NT2/D1 (cell line): ENCODE results near the gene FHL3.
A peak's percentile ranks its signal among the peaks of the same experiment; 100 is the strongest.

Source experiments
- DNase-seq: peaks from one replicate; pipeline ENCODE4 v3.0.0-alpha.2; 2011; ENCODE audit warnings: low read depth, low spot score
- H3K27me3 ChIP-seq: 2 replicates; pipeline ENCODE4 v1.6.0; 2011; ENCODE audit warnings: mild to moderate bottlenecking; ENCODE audit not compliant: insufficient read length, insufficient read depth
- H3K36me3 ChIP-seq: 2 replicates; pipeline ENCODE4 v1.6.1; 2011; ENCODE audit warnings: mild to moderate bottlenecking, low read length, mixed read lengths; ENCODE audit not compliant: insufficient read depth, insufficient read length
- H3K4me1 ChIP-seq: 2 replicates; pipeline ENCODE4 v1.5.1; 2011; ENCODE audit not compliant: insufficient read depth, insufficient read length
- H3K4me3 ChIP-seq: 2 replicates; pipeline ENCODE4 v1.5.1; 2011; ENCODE audit warnings: low read depth; ENCODE audit not compliant: insufficient read length
- H3K9ac ChIP-seq: 2 replicates; pipeline ENCODE4 v1.6.0; 2011; ENCODE audit warnings: low read depth; ENCODE audit not compliant: insufficient read length
- H3K9me3 ChIP-seq: 2 replicates; pipeline ENCODE4 v1.5.1; 2011; ENCODE audit warnings: mild to moderate bottlenecking, low read length; ENCODE audit not compliant: insufficient read depth
- SUZ12 ChIP-seq: IDR thresholded peaks from 2 replicates; pipeline ENCODE4 v1.6.1; 2011; ENCODE audit not compliant: insufficient read length, insufficient read depth; ENCODE audit errors: extremely low read depth
- YY1 ChIP-seq: IDR thresholded peaks from 2 replicates; pipeline ENCODE4 v1.6.1; 2011; ENCODE audit not compliant: insufficient read length, insufficient read depth
- ZNF274 ChIP-seq: IDR thresholded peaks from 2 replicates; pipeline ENCODE4 v1.6.1; 2011; ENCODE audit warnings: mild to moderate bottlenecking, low read depth, low read length

FHL3 gene, protein sequence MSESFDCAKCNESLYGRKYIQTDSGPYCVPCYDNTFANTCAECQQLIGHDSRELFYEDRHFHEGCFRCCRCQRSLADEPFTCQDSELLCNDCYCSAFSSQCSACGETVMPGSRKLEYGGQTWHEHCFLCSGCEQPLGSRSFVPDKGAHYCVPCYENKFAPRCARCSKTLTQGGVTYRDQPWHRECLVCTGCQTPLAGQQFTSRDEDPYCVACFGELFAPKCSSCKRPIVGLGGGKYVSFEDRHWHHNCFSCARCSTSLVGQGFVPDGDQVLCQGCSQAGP

DNA sequence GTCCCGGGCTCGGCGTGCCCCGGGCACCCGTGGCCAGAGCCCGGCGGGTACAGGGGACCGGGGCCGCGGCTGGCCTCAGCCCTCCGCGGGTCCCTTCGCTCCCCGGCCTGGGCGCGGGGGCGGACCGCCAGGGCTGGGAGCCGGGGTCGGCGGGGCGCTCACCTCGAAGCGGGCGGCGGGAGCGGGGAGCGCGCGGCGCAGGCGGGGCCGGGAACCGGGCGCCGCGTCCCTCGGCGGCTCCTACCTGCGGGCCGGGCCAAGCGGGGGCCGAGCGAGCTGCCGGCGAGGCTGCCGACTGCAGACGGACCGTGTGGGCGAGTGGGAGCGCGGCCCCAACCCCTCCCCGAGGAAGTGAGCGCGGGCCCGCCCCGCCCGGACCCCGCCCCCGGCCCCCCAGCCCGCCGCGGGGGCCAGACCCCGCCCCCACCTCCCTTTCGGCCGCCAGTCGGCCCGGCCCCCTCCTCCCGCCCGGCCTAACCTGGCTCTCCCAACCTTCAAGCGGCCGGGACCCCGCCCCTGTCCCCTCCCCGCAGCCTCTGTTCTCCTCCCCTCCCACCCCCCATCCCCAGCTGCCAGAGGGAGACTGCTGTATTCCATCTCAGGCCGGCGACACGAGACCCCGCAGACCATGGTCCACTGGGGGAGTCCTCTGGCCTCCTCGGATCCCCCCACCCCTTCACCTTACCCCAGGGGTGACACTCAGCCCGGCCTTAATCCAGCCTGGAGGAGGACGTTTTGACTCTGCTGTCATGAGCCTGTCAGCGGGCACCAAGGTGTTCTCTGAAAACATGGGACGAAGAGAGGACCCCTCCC lies at the start of gene FHL3:
Gene FHL3 (minus strand): TSS at position 320 of the 813 bp plus-strand sequence. CDS start 6,102 bp downstream, outside the sequence.
- Histone ChIP-seq H3K4me1 (peaks cover 49% of the 10 kb centered on the region), H3K4me3 (peak within 1 kb of the TSS; percentile 94), H3K9ac (peak within 1 kb of the TSS; percentile 98), H3K9me3 (no peaks in the 10 kb centered on the region), H3K27me3 (no peaks in the 10 kb centered on the region), H3K36me3 (peaks cover 36% of the 10 kb centered on the region)
- no peak for DNase-seq
- TF ChIP-seq YY1 (no peak), SUZ12 (no peak), ZNF274 (no peak)

DNA sequence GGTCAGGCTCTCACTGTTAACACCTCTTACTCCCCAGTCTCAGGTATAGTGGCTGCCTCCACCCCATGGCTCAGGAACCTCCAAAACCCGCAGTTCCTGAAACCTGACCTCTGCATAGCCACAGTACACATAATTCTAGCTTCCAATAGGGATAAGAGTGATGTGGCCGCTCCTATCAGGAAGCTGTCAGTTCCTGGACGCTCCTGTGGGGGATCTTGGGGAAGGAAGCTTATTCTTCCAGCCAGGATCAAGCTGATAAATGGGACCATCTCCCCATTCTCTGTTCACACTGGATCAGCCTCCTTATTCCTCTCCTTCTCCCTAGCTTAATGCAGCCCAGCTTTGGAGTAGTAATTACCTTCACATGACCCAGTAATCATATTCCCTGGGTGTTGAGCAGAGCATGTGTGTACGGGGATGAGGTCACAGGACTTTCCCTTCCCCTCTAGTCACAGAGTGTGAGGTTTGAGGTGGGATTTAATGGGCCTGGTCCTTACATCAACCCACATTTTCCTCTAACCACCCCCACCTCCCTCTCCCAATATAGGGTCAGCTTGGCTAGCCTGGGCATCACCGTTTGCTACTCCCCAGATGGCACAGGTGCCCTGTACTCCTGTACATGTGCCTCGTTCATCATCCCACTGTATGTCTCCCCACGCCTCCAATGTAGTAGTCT lies 48.2 kb upstream of the FHL3 start:
- peaks cover 18% of the 10 kb centered on the region for H3K4me1 ChIP-seq
- H3K4me3 ChIP-seq: no peak overlapping the region
- DNase-seq: no peak
- peaks cover 12% of the 10 kb centered on the region for H3K27me3 ChIP-seq
- no peak for TF ChIP-seq YY1
- TF ChIP-seq ZNF274: no peak
- TF ChIP-seq SUZ12: no peak
- no peak overlapping the region for H3K9ac ChIP-seq
- no peaks in the 10 kb centered on the region for H3K9me3 ChIP-seq
- no peaks in the 10 kb centered on the region for H3K36me3 ChIP-seq

DNA sequence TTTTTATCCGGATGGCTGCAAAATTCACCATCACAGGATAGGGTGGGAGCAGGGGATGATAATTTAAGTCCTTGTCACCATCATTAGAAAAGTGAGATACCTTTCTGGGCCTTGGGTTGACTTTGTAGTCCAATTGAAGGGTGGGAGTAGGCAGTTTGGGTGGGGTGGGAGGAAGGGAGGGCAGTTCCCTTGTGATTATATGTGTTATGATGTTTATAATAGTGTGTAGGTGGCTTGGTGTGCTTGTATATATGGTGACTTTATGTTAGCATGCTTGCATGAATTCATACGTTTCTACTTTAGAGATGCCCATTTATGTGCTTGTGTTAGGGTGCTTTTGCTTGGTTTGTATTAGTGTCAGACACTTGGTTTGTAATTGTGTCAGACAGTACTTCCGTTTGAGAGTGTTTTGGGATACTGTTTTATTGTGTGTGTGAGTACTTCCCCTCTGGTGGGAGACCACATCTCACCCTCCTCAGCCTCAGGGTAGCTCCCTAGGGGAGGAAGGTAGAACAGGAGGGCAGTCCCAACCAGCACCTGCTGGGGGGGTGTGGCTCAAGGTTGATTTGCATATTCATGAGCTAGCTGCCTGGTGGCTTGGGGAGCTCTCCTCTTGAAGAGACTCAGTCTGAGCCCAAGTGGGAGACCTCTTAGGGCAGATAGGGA lies 47.6 kb upstream of the FHL3 start:
- H3K4me1 ChIP-seq: peaks cover 23% of the 10 kb centered on the region
- no peak for TF ChIP-seq SUZ12
- TF ChIP-seq ZNF274: no peak
- no peak for TF ChIP-seq YY1
- no peak overlapping the region for H3K9ac ChIP-seq
- no peaks in the 10 kb centered on the region for H3K9me3 ChIP-seq
- peaks cover 19% of the 10 kb centered on the region for H3K27me3 ChIP-seq
- H3K4me3 ChIP-seq: no peak overlapping the region
- no peak for DNase-seq
- H3K36me3 ChIP-seq: no peaks in the 10 kb centered on the region

DNA sequence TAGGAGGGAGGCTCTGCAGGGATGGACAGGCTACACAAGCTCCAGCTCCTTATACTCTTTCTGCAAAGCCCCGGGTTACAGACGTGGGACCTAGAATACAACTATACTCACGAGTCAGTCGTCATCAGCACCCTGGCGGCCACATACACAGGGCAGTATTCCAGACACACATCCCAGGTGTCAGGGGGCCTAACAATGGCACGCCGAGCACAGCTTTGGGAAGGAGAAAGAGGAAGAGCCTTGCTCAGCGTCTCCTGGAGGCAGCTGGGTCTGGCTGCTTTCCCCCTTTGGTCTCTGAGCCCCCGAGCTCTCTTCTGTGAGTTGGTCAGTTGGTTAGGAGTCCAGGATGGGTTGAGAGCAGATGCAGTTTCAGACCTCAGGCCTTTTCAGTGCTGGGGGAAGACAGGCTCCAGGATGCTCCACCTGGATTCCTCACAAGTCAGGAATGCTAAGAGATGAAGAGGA lies 45.8 kb upstream of the FHL3 start:
- no peaks in the 10 kb centered on the region for H3K36me3 ChIP-seq
- TF ChIP-seq YY1: no peak
- no peak for TF ChIP-seq ZNF274
- TF ChIP-seq SUZ12: no peak
- no peak overlapping the region for H3K9ac ChIP-seq
- H3K4me3 ChIP-seq: no peak overlapping the region
- peaks cover 28% of the 10 kb centered on the region for H3K27me3 ChIP-seq
- H3K4me1 ChIP-seq: peaks cover 27% of the 10 kb centered on the region
- no peak for DNase-seq
- no peaks in the 10 kb centered on the region for H3K9me3 ChIP-seq

DNA sequence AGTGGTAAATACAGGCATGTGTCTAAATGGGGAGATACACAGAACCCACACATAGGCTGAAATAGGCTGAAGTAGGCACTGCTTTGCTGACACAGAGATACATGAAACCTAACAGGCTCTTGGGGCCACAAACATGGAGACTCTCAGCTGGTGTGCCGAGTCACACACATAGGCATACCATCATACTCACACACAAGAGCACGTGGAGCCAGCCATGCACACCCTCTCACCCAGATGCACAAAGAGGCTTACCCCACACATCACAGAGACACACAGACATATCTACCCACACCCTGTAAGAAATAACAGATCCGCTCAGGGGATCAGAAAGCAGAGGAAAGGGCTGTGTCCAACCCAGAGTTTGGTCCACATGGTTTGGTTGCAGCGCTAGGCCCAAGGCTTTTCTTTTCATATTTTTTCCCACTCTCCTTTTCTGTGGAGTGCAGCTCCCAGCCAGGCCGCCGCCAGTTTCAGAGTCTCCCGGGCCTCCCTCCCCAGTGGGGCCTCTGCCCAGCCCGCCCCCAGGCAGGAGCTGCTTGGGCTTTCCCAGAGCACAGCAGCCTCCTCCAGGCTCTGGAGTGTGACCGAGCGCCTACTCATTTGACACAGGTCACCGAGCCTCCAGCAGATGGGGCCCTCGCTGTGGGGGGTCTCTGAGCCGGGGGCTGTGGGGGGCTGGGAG lies 45.2 kb upstream of the FHL3 start:
- H3K4me1 ChIP-seq: peaks cover 28% of the 10 kb centered on the region

DNA sequence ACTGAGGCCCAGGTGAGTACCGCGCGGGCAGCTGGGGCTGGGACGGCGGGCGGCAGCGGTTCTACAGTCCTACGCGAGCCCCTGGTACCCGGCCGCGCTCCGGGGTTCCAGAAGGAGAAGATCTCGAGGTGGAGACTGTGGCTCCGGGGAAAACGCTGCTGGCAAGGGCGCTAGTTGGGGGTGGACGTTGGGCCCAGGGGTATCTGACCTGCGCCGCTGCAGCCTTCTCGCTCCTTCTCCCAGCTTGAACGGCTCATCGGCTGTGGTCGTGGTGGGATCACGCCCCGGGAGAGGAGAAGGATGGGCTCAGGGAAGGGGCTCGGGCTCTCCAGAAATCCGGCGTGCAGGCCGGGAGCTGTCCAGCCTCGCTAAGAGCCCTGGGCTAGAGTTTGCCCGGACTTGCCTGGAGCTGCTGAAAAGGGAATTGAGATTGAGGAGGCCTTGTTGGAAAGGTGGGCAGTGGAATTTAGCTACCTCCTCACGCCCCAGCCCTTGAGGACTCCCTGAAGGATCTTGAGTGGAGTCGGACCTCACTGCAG lies 42.4 kb upstream of the FHL3 start:
- no peaks in the 10 kb centered on the region for H3K9me3 ChIP-seq
- DNase-seq: no peak
- H3K9ac ChIP-seq: peak overlapping the region; percentile 88
- peaks cover 25% of the 10 kb centered on the region for H3K4me1 ChIP-seq
- TF ChIP-seq SUZ12: no peak
- TF ChIP-seq YY1: no peak
- no peak for TF ChIP-seq ZNF274
- peaks cover 7% of the 10 kb centered on the region for H3K36me3 ChIP-seq
- H3K4me3 ChIP-seq: peak overlapping the region; percentile 71
- peaks cover 53% of the 10 kb centered on the region for H3K27me3 ChIP-seq

More for the DNA sequence above, 45.2 kb upstream of the FHL3 start:
- Histone ChIP-seq H3K4me3 (no peak overlapping the region), H3K9ac (no peak overlapping the region), H3K27me3 (peaks cover 31% of the 10 kb centered on the region), H3K36me3 (no peaks in the 10 kb centered on the region), H3K9me3 (no peaks in the 10 kb centered on the region)
- no peak for DNase-seq
- TF ChIP-seq ZNF274: no peak
- no peak for TF ChIP-seq SUZ12
- no peak for TF ChIP-seq YY1
